Esophagus squamous epithelium (tissue), 4 donors: ENCODE data around the gene PPM1A.

Source experiments
- POLR2A ChIP-seq, 4 donors: fragments of 450-650 bp; IDR thresholded peaks; one replicate each; pipeline ENCODE4 v1.6.1; 2017; ENCODE audit warnings: antibody characterized with exemption in 4 of 4, mild to moderate bottlenecking in 4 of 4, moderate library complexity in 3 of 4
- TF ChIP-seq, protein P1 (sequence below), 6 experiments: fragments of 450-650 bp in 4 of 6; fragments of 200-600 bp in 2 of 6; sonication (generic) in 2 of 6; IDR thresholded peaks; one replicate each; pipeline ENCODE4 v1.5.1; 2016 to 2019; ENCODE audit warnings: antibody characterized with exemption in 6 of 6, mild to moderate bottlenecking in 4 of 6, moderate library complexity in 4 of 6

DNA sequence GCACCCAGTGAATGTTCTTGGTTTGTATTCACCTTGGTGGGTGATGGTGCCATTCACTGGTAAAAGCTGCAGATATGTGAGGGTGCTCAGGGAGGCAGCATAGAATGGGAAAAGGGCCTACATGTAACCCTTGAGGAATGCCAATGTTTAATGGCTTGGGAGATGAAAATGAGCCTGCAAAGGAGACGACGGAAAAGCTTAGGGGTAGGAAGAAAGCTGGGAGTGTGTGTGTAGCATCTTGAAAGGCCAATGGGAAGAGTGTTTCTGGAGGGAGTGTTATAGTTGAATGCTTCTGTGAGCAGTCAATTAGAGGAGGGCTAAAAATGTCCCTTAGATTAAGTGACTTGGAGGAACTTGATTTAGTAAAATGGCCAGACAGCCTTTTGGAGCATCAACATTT, 24.9 kb downstream of the PPM1A start:
- TF ChIP-seq, protein P1, sequence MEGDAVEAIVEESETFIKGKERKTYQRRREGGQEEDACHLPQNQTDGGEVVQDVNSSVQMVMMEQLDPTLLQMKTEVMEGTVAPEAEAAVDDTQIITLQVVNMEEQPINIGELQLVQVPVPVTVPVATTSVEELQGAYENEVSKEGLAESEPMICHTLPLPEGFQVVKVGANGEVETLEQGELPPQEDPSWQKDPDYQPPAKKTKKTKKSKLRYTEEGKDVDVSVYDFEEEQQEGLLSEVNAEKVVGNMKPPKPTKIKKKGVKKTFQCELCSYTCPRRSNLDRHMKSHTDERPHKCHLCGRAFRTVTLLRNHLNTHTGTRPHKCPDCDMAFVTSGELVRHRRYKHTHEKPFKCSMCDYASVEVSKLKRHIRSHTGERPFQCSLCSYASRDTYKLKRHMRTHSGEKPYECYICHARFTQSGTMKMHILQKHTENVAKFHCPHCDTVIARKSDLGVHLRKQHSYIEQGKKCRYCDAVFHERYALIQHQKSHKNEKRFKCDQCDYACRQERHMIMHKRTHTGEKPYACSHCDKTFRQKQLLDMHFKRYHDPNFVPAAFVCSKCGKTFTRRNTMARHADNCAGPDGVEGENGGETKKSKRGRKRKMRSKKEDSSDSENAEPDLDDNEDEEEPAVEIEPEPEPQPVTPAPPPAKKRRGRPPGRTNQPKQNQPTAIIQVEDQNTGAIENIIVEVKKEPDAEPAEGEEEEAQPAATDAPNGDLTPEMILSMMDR (IDR thresholded peaks at IDR 0.05): no peak
- TF ChIP-seq POLR2A (IDR thresholded peaks at IDR 0.05): no peak
